Mesendoderm (in vitro differentiated cells): ENCODE data around the gene FOXP2.

Source experiments
- DNase-seq: peaks from one replicate; pipeline ENCODE4 v3.0.0; 2013
- H2AK5ac ChIP-seq: 2 replicates; pipeline ENCODE4 v1.6.1; 2013; ENCODE audit warnings: low read length, inconsistent platforms
- H2BK120ac ChIP-seq: 2 replicates; pipeline ENCODE4 v1.6.1; 2013; ENCODE audit warnings: low read depth, mild to moderate bottlenecking, low read length, moderate library complexity, mixed read lengths
- H2BK15ac ChIP-seq: replicated peaks from 2 replicates; pipeline ENCODE4 v1.6.1; 2013; ENCODE audit warnings: low read depth, mild to moderate bottlenecking, moderate library complexity
- H2BK5ac ChIP-seq: 2 replicates; pipeline ENCODE4 v1.6.1; 2013; ENCODE audit warnings: low read length, inconsistent platforms
- H3K18ac ChIP-seq: 2 replicates; pipeline ENCODE4 v1.6.1; 2013; ENCODE audit warnings: mild to moderate bottlenecking, low read length, mixed read lengths
- H3K23ac ChIP-seq: one replicate; pipeline ENCODE4 v1.6.1; 2013; ENCODE audit warnings: low read length
- H3K27ac ChIP-seq: 2 replicates; pipeline ENCODE4 v1.5.1; 2013; ENCODE audit warnings: low read depth, mild to moderate bottlenecking, inconsistent platforms, low read length, moderate library complexity
- H3K27me3 ChIP-seq: 2 replicates; pipeline ENCODE4 v1.6.1; 2013; ENCODE audit warnings: low read length, control low read depth, mild to moderate bottlenecking, inconsistent platforms; ENCODE audit not compliant: insufficient read depth, poor library complexity
- H3K36me3 ChIP-seq: 2 replicates; pipeline ENCODE4 v1.6.1; 2013; ENCODE audit warnings: low read length, inconsistent platforms; ENCODE audit not compliant: control insufficient read depth, insufficient read depth
- H3K4ac ChIP-seq: one replicate; pipeline ENCODE4 v1.6.1; 2013; ENCODE audit warnings: low read depth, mild to moderate bottlenecking, low read length, moderate library complexity
- H3K4me1 ChIP-seq: 2 replicates; pipeline ENCODE4 v1.6.1; 2013; ENCODE audit warnings: low read depth, low read length, inconsistent platforms; ENCODE audit not compliant: control insufficient read depth
- H3K4me2 ChIP-seq: 2 replicates; pipeline ENCODE4 v1.6.1; 2013; ENCODE audit warnings: low read length
- H3K4me3 ChIP-seq: 2 replicates; pipeline ENCODE4 v1.5.1; 2013; ENCODE audit warnings: mild to moderate bottlenecking, low read length
- H3K56ac ChIP-seq: one replicate; pipeline ENCODE4 v1.6.1; 2013; ENCODE audit warnings: low read length
- H3K79me1 ChIP-seq: 2 replicates; pipeline ENCODE4 v1.6.1; 2013; ENCODE audit warnings: low read length, inconsistent platforms
- H3K79me2 ChIP-seq: 2 replicates; pipeline ENCODE4 v1.6.1; 2013; ENCODE audit warnings: mild to moderate bottlenecking, low read length; ENCODE audit not compliant: control insufficient read depth, insufficient read depth
- H3K9ac ChIP-seq: 2 replicates; pipeline ENCODE4 v1.6.1; 2013; ENCODE audit warnings: low read length, inconsistent platforms
- H4K5ac ChIP-seq: one replicate; pipeline ENCODE4 v1.6.1; 2013; ENCODE audit warnings: low read length
- H4K8ac ChIP-seq: one replicate; pipeline ENCODE4 v1.6.1; 2013; ENCODE audit warnings: low read depth, mild to moderate bottlenecking, control low read depth, low read length, moderate library complexity
- WGBS: extraction: QIAGEN DNeasy Blood & Tissue Kit; methylation state at CpG from one replicate; pipeline ENCODE4 v1.1.7; 2013; ENCODE audit warnings: low lambda C conversion rate, missing lambda C conversion rate; ENCODE audit not compliant: insufficient coverage; ENCODE audit errors: extremely low coverage; 5-methylcytosine and 5-hydroxymethylcytosine counted together

FOXP2 gene

DNA sequence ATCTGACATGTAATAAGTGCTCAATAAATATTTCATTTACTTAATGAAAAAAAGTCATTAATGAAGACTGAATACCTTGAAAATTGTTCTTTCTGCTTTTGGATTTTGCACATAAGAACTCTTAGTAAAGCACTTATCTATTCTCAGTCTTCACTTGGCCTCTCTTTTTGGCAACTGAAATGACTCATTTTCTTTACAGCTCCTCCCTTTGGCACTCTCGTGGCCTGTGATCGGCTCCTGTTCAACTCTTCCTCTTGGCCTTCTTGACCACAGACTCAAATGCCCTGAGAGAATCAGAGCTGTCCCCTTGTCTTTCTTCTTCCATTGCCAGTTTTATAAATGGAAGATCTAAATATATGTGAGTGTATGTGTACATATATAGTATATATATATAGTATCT lies 54.2 kb downstream of the FOXP2 start:
- H3K23ac ChIP-seq, result no peak overlapping the region
- H3K27ac ChIP-seq, result no peak overlapping the region
- no peak overlapping the region for H4K5ac ChIP-seq
- H3K27me3 ChIP-seq, result no peaks in the 10 kb centered on the region
- no peaks in the 10 kb centered on the region for H3K79me1 ChIP-seq
- H3K36me3 ChIP-seq, result no peaks in the 10 kb centered on the region
- no peak overlapping the region for H4K8ac ChIP-seq
- no peak overlapping the region for H2BK120ac ChIP-seq
- H2BK15ac ChIP-seq, result no peak overlapping the region
- H3K18ac ChIP-seq, result no peak overlapping the region
- no peak overlapping the region for H3K56ac ChIP-seq
- no peak overlapping the region for H2AK5ac ChIP-seq
- no peak overlapping the region for H3K4me2 ChIP-seq
- no peak overlapping the region for H3K4me3 ChIP-seq
- H2BK5ac ChIP-seq, result no peak overlapping the region
- H3K79me2 ChIP-seq, result no peaks in the 10 kb centered on the region
- no peak overlapping the region for H3K4ac ChIP-seq
- H3K9ac ChIP-seq, result no peak overlapping the region
- no peaks in the 10 kb centered on the region for H3K4me1 ChIP-seq
- WGBS, result no CpG with 5 or more reads among the region's 2 CpGs
- DNase-seq, result peak; percentile 3

DNA sequence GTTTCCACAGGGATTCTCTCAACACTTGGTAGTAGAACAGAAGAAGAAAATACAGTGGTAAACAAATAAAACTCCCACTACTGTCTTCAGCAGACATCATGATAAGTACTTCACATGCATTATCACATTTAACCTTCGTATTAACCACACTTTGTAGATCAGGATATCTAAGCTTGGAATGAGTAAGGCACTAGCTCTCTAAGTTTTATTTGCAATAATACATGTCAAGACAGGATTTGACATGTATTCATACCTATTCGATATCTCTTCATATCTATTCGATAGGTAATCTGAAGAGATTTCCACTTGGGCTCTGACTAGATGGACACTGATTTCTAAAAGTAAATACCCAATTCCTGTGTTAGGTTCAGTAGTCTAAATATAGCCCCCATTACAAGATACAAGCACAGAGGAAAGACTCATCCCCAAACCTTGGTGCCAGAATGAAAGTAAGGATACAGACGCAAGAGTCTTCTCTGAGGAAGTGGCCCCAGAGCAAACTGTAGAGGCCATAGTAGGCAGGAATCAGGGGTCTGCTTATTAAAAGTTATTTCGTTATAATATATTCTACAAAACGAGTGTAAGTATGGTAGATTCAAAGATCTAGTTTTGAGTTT lies 58.4 kb downstream of the FOXP2 start:
- Histone ChIP-seq H4K8ac (no peak overlapping the region), H4K5ac (no peak overlapping the region), H3K27ac (no peak overlapping the region), H2AK5ac (no peak overlapping the region), H3K23ac (no peak overlapping the region), H3K18ac (no peak overlapping the region), H3K27me3 (no peaks in the 10 kb centered on the region), H3K56ac (no peak overlapping the region), H3K4me3 (no peak overlapping the region), H2BK15ac (no peak overlapping the region), H3K4me2 (no peak overlapping the region), H3K9ac (no peak overlapping the region), H3K4ac (no peak overlapping the region), H3K79me1 (no peaks in the 10 kb centered on the region), H3K4me1 (no peaks in the 10 kb centered on the region), H2BK120ac (no peak overlapping the region), H3K79me2 (no peaks in the 10 kb centered on the region), H3K36me3 (no peaks in the 10 kb centered on the region), H2BK5ac (no peak overlapping the region)
- no CpG with 5 or more reads among the region's 6 CpGs for WGBS
- DNase-seq, result no peak

DNA sequence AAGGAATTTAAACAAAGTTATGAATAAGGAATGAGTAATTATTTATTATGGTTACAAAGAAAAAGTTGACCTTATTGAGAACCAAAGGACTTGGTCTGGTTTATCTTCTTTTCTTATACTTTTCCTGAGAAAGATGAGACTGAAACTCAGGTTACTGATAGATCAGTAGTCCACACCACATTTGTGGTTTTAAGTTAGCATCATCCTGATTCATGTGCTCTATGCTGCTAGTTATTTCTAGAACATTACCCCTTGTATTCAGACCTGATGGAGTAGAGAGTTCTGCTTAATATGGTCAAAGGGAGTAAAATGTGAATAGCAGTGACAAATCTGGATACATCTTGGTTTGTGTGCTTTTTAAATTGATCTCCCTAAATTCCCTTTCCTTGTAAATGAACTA lies 63.8 kb downstream of the FOXP2 start:
- H2AK5ac ChIP-seq, result no peak overlapping the region
- no peak overlapping the region for H4K5ac ChIP-seq
- H3K18ac ChIP-seq, result no peak overlapping the region

DNA sequence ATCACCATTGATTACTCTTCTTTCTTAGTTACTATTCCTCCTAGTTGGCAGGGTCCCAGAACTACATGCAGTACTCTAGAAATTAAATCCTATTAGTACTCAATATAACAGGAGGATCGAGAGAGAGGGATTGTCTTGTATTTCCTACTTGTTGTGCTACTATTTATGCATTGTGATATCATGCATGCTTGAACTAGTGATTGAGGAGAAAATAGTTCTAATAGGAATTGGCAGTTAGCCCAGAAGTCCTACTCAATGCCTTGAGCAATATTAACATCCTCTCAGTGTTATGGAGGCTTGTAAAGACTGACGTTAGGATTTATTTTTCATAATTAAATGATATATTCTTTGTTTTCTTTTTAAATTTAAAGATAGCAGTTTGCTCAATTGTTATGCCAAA lies 67.4 kb downstream of the FOXP2 start:
- Histone ChIP-seq H2BK5ac (no peak overlapping the region), H3K27me3 (no peaks in the 10 kb centered on the region), H3K9ac (no peak overlapping the region), H4K5ac (no peak overlapping the region), H3K4ac (no peak overlapping the region), H3K4me2 (no peak overlapping the region), H3K79me2 (no peaks in the 10 kb centered on the region), H3K79me1 (no peaks in the 10 kb centered on the region), H3K27ac (no peak overlapping the region), H3K56ac (no peak overlapping the region), H2AK5ac (no peak overlapping the region), H3K4me3 (no peak overlapping the region), H3K23ac (no peak overlapping the region), H3K18ac (no peak overlapping the region), H2BK15ac (no peak overlapping the region), H3K4me1 (no peaks in the 10 kb centered on the region), H4K8ac (no peak overlapping the region), H2BK120ac (no peak overlapping the region), H3K36me3 (no peaks in the 10 kb centered on the region)
- WGBS, result no CpG with 5 or more reads among the region's 2 CpGs
- DNase-seq, result no peak

More for the DNA sequence above, 63.8 kb downstream of the FOXP2 start:
- H3K27ac ChIP-seq, result no peak overlapping the region
- H3K4me3 ChIP-seq, result no peak overlapping the region
- no peaks in the 10 kb centered on the region for H3K4me1 ChIP-seq
- H3K9ac ChIP-seq, result no peak overlapping the region
- no peak overlapping the region for H4K8ac ChIP-seq
- H2BK120ac ChIP-seq, result no peak overlapping the region
- no peak overlapping the region for H3K23ac ChIP-seq
- DNase-seq, result no peak
- no peak overlapping the region for H3K4me2 ChIP-seq
- no peaks in the 10 kb centered on the region for H3K36me3 ChIP-seq
- H2BK15ac ChIP-seq, result no peak overlapping the region
- H3K79me1 ChIP-seq, result no peaks in the 10 kb centered on the region
- H3K56ac ChIP-seq, result no peak overlapping the region
- H3K27me3 ChIP-seq, result no peaks in the 10 kb centered on the region
- H2BK5ac ChIP-seq, result no peak overlapping the region
- H3K79me2 ChIP-seq, result no peaks in the 10 kb centered on the region
- no peak overlapping the region for H3K4ac ChIP-seq

DNA sequence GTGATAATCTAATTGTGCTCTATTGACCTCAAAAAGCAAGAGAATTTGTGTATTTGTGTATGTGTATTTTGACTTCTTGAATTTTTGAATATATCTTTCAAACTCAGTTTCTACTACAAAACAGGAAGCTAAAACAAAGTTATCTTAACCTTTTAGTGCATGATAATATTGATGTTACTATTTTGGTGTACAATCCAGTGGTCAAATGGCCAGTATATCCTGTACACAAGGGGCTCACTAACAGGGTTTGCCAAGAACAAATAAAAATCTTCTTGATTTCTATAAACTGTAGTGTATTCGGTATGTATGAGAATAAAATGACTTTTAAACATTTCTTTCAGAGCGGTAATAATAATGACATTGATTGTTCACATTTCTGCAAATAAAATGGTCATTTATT lies 69.6 kb downstream of the FOXP2 start:
- no peak overlapping the region for H3K23ac ChIP-seq
- H3K27ac ChIP-seq, result no peak overlapping the region
- no peak overlapping the region for H2BK120ac ChIP-seq
- no peak overlapping the region for H3K9ac ChIP-seq
- no peaks in the 10 kb centered on the region for H3K36me3 ChIP-seq
- H3K4me3 ChIP-seq, result no peak overlapping the region
- H3K4ac ChIP-seq, result no peak overlapping the region
- H2BK5ac ChIP-seq, result no peak overlapping the region
- no peak overlapping the region for H2AK5ac ChIP-seq
- H4K8ac ChIP-seq, result no peak overlapping the region
- H2BK15ac ChIP-seq, result no peak overlapping the region
- H3K4me1 ChIP-seq, result no peaks in the 10 kb centered on the region
- no peaks in the 10 kb centered on the region for H3K27me3 ChIP-seq
- no peaks in the 10 kb centered on the region for H3K79me1 ChIP-seq
- no peak for DNase-seq
- H3K18ac ChIP-seq, result no peak overlapping the region
- WGBS, result no CpG with 5 or more reads among the region's 2 CpGs
- no peak overlapping the region for H3K56ac ChIP-seq
- H4K5ac ChIP-seq, result no peak overlapping the region
- no peaks in the 10 kb centered on the region for H3K79me2 ChIP-seq
- H3K4me2 ChIP-seq, result no peak overlapping the region

DNA sequence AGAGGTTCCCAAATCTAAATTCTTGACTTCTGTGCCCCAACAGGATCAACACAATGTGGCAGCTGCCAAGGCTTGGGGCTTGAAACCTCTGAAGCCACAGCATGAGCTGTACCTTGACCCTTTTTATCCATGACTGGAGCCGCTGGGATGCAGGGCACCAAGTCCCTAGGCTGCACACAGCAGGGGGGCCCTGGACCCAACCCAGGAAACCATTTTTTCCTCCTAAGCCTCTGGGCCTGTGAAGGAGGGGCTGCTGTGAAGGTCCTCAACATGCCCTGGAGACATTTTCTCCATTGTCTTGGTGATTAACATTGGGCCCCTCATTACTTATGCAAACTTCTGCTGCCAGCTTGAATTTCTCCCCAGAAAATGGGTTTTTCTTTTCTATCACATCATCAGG lies 72.6 kb downstream of the FOXP2 start:
- H3K36me3 ChIP-seq, result no peaks in the 10 kb centered on the region
- no peak overlapping the region for H3K23ac ChIP-seq
- H3K9ac ChIP-seq, result no peak overlapping the region
- H3K18ac ChIP-seq, result no peak overlapping the region
- peak; percentile 1 for DNase-seq
- H2AK5ac ChIP-seq, result no peak overlapping the region
- H3K56ac ChIP-seq, result no peak overlapping the region
- no peak overlapping the region for H4K5ac ChIP-seq
- H2BK120ac ChIP-seq, result no peak overlapping the region
- no peak overlapping the region for H3K27ac ChIP-seq
- H3K4me3 ChIP-seq, result no peak overlapping the region
- no peak overlapping the region for H2BK15ac ChIP-seq
- no peak overlapping the region for H2BK5ac ChIP-seq
- H3K27me3 ChIP-seq, result no peaks in the 10 kb centered on the region
- H3K4me2 ChIP-seq, result no peak overlapping the region
- no peaks in the 10 kb centered on the region for H3K79me2 ChIP-seq
- no peaks in the 10 kb centered on the region for H3K79me1 ChIP-seq
- no peak overlapping the region for H3K4ac ChIP-seq
- H3K4me1 ChIP-seq, result no peaks in the 10 kb centered on the region
- no CpG with 5 or more reads among the region's 1 CpG for WGBS
- H4K8ac ChIP-seq, result no peak overlapping the region
